ENCODE measurements around the gene SOBP.
"Not testable (repeated sequence)": the region's sequence is repeated elsewhere in the genome, so short reads cannot be mapped to it uniquely, and the experiment has no call there.

SOBP gene

GRCh38 chr6:107488174-107488874 lies 1.6 kb upstream of the SOBP start:
- DNase-seq (ENCODE audit: low spot score): no peak

DNA sequence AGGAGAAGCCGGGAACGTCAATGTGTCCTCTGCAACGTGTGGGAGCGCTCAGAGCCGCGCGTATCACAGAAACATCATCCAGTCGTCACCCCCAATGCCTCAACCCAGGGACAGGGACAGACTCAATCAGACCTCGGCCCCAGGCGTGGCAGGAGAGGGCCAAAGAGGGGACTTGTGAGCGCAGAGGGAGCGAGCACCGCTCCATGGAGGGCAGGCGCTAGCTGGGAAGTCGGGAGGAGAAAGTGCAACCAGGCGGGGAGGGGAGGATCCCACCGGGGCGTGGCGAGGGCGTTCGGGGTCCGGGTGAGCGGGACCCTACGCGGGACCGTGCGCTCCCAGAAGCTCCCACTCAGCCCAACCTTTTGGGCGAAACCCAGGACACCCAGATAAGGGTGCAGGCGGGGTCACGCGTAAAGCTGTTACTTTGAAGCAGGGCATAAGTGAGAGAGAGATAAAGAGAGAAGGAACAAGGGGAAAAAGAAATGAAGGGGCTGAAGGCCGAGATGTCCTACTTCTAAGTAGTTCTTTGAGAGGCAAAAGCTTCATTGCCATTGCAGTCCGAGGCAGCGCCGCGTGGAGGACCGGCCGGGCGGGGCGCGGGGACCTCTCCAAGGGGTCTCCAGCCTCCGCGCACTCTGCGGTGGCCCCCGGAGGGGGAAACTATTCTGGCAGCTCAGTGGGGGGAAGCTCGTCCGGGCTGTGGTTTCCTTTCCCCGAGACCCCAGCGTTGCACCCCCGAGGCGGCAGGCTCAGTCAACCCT lies 862 bp upstream of the SOBP start:
- peak; percentile 56 for DNase-seq (ENCODE audit: low spot score)

GRCh38 chr6:107490566-107491137 lies 735 bp downstream of the SOBP start:
- DNase-seq (ENCODE audit: low spot score): peak; percentile 21

DNA sequence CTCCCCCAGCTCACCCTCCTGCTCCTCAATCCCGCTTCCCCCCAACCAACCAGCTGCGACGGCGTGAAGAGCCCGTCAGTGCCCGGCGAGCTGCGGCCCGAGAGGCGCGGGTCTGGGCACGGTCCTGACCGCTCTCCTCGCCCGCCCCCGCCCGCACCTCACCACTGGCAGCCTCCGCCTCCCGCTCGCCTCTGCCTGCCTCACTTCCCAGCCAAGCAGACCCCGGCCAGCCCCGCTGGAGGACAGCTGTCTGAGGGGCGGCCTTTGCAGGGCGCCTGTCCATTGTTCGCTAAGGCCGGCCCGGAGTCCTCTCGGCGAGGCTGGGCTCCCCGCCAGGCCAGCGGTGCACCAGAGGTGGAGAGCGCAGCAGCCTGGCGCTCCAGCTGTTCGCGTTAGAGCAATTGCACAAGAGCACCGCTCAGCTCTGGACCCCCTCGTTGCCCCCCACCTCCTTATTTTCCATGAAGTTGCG lies 1.3 kb downstream of the SOBP start:
- DNase-seq (ENCODE audit: low spot score): peak; percentile 13

GRCh38 chr6:107491760-107492660 lies 2.1 kb downstream of the SOBP start:
- no peak for DNase-seq (ENCODE audit: low spot score)

- peak; percentile 61 for DNase-seq (ENCODE audit: low spot score)
Measured at GRCh38 chr6:107493158-107494057, 3.5 kb downstream of the SOBP start.

GRCh38 chr6:107495196-107495643 lies 5.3 kb downstream of the SOBP start:
- DNase-seq (ENCODE audit: low spot score): no peak

- no peak for DNase-seq (ENCODE audit: low spot score)
Measured at GRCh38 chr6:107495971-107496370, 6.1 kb downstream of the SOBP start.

- DNase-seq (ENCODE audit: low spot score): no peak
Measured at GRCh38 chr6:107496892-107497684, 7.2 kb downstream of the SOBP start.

GRCh38 chr6:107504270-107505026 lies 14.5 kb downstream of the SOBP start:
- no peak for DNase-seq (ENCODE audit: low spot score)

GRCh38 chr6:107506145-107506544 lies 16.2 kb downstream of the SOBP start:
- no peak for DNase-seq (ENCODE audit: low spot score)

DNA sequence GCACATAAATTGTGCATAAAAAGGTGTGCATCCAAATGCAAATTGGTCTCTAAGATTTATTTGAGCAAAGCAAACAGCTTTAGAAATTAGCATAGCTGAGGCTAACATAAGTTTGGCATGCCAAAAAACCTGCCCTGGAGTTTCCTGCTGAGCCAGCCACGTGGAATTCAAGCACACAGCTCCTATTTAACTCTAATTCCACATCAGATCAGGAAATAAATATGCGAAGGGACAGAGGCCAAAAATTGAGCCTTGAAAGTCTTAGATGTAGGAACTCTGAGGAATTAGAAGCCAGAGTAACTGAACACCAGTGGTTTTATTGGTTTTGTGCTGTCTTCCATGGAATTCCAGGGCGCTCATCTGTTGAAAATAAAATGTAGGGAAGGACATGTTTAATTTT lies 19.6 kb downstream of the SOBP start:
- no peak for DNase-seq (ENCODE audit: low spot score)

GRCh38 chr6:107510108-107510507 lies 20.2 kb downstream of the SOBP start:
- no peak for DNase-seq (ENCODE audit: low spot score)

DNA sequence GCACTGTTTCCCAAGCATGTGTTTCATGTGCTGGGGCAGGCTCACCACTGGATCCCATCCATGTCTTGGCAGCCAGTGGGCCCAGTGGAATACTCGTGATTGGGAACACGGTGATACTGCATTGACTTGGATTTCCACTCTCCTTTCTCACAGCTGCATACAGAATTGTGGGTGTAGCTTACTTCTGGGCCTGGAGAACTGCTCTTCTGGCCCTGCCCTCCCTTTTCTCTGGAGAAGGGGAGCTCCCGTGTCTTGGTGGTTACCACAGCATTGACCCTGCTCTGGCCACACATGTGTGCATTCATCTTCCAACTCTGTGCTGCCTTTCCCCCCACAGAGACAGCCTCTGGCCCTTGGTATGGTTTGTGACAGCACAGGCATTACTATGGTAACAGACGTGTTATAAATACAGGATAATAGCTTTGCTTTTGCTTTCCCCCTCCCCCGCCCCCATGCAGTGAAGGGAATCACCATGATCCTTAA lies 21.6 kb downstream of the SOBP start:
- no peak for DNase-seq (ENCODE audit: low spot score)

DNA sequence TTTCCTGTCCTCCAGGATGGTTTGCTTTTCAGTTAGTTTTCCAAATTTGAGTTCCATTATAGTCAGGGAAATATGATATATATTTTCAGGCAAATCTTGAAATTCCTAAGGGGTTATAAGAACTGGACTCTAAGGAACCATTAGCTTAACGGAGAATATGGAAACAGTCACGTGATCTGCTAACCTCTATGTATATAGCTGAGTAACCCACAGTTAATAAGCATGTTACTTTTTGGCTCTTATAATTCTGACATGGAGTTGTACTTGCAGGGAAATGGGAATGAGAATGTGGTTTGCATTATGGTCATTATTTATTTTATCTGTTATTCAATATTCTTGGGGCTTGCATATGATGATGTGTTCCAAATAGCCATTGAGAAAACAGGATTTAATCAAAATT lies 23.3 kb downstream of the SOBP start:
- no peak for DNase-seq (ENCODE audit: low spot score)

- DNase-seq (ENCODE audit: low spot score): no peak
Measured at GRCh38 chr6:107515955-107516354, 26.0 kb downstream of the SOBP start.

GRCh38 chr6:107517274-107517673 lies 27.4 kb downstream of the SOBP start:
- no peak for DNase-seq (ENCODE audit: low spot score)

DNA sequence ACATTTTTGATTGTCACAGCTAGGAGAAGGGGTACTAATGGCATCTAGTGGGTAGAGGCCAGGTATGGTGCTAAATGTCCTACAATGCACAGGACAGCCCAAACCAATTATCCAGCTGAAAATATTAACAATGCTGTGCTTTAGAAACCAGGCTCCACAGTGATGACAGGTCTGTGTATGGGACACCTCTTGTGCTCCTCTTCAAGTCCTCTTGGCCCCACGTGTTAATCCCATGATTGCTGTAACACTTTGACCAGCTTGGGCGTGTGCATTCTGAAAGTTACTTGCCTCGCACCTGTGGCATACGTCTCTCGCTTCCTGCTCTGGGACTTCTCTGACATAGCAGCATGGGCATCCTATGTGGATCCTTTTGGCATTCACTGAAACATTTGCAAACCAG lies 29.3 kb downstream of the SOBP start:
- not testable (repeated sequence) for DNase-seq (ENCODE audit: low spot score)

- not testable (repeated sequence) for DNase-seq (ENCODE audit: low spot score)
Measured at GRCh38 chr6:107520706-107521105, 30.8 kb downstream of the SOBP start.
